NCI-H524 treated with DMSO at 0.1 percent for 48 hours (cell line): ENCODE results near the gene SH2B2.

Experiments
- DNase-seq: peaks from one replicate; lab custom pipeline; 2025; lab: John Stamatoyannopoulos, UW

The SH2B2 gene

DNA sequence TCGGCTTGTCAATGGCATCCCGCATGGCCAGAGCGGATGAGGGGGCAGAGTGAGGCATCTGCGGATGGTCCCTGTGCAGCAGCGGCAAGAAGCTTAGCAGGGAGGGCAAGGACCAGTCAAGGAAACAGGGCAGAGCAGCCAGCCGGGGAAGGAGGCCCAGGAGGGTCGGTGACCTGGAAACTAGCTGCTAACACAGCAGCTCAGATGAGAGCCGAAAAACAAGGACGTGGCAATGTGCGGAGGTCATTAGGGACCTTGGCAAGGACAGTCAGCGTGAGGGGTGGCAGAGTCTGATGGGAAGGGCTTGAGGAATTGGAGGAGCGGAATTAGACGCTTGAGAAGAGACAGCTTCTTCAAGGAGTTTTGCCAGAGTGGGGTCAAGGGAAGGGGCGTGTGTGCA is 20.1 kb upstream of the SH2B2 start:
- DNase-seq, result no peak

GRCh38 chr7:102268635-102269034 is 18.0 kb upstream of the SH2B2 start:
- no peak for DNase-seq

DNA sequence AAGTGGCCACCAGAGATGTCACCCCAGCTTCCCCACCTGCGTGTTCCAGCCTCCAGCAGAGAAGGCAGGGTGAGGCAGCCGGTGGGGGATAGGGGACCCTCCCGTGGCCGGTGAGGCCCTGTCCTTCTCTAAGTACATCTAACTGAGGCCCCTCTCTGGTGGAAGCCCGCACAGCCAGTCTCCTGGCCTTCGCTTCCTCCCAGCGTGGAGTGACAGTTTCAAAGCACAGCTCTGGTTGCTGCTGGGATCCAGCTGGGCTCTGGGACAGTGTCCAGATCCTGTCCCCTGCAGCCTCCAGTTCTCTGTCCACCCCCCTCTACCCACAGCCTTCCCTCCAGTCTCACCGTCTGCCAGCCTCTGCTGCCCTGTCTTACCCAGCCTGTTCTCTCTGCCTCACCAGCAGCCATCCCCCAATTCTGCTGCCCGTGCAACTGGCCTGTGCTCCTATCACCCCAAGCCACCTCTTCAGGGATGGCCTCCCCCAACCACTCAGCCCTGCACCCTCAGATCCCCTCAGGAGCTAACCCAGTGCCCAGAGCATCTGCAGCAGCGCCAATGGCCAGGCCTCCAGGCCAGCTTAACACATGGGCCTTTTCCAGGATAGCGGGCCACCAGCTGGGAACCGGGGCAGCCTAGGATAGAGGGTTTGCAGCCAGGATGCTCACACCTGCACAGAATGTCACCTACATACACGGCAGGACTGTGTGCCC is 16.3 kb upstream of the SH2B2 start:
- no peak for DNase-seq

DNA sequence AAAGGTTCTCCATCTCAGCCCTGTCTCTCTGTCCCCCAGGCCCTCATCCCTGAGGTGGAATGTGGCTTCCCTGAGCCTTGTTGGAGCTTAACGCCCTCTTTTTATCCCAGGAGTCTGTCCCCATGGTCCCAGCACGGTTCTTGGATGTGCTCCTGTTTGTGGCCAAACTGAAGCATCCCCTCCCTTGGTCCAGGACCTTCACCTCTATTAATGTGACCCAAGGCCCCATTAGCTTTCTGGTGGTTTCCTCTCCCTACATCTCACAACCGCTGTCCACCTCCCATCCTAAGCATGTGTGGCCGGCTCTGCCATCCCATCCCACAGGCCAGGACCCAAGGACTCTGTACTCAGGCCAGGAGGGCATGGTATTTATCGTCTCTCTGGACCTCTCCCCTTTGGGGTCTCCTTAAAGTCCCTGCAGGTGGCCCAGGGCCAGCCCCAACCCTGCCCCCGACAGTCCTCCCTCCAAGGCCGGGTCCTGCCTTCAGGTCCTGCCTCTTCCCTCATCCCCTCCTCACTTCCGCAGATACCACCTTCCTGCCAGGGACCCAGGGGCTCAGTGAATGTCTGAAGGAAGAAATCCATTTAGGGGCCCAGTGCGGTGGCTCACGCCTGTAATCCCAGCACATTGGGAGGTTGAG is 15.4 kb upstream of the SH2B2 start:
- DNase-seq, result no peak

DNA sequence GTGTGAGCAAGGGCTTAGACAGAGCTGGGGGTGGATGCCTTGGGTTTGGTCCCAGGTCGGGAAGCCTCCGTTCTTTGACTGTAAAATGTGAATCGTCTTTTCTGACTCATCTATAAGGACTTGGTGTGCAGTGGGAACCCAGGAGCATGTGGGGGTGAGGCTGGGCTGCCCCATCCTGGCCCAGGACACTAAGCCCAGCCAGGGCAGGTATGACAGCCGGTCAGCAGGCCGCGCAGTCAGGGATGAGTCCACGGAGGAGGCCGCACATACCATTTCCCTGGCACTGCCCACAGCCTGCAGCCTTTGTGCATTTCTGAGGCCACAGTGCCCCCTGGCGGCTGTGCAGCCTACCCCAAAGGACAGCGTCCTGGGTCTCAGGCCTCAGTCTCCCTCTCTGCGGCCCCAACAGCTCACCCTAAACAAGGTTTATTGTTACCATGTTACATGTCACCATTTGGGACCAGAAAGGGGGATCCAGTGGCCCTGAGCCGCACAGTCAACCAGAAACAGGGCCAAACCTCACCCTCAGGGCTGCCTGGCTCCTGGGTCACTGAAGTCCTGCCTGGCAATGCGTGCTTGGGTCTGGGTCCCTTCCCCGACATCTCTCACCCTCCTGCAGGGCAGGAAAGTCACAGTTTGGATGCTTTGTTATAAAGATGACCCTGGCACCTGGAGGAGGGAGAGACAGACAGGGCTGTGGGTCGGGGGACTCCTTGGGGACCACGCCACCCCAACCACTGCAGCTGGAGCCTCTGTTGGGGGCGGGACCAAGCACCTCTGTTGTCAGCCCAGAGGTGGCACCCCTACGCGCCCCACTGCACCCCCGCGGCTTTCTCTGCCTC is 14.4 kb upstream of the SH2B2 start:
- no peak for DNase-seq

GRCh38 chr7:102272917-102273748 is 13.5 kb upstream of the SH2B2 start:
- no peak for DNase-seq

DNA sequence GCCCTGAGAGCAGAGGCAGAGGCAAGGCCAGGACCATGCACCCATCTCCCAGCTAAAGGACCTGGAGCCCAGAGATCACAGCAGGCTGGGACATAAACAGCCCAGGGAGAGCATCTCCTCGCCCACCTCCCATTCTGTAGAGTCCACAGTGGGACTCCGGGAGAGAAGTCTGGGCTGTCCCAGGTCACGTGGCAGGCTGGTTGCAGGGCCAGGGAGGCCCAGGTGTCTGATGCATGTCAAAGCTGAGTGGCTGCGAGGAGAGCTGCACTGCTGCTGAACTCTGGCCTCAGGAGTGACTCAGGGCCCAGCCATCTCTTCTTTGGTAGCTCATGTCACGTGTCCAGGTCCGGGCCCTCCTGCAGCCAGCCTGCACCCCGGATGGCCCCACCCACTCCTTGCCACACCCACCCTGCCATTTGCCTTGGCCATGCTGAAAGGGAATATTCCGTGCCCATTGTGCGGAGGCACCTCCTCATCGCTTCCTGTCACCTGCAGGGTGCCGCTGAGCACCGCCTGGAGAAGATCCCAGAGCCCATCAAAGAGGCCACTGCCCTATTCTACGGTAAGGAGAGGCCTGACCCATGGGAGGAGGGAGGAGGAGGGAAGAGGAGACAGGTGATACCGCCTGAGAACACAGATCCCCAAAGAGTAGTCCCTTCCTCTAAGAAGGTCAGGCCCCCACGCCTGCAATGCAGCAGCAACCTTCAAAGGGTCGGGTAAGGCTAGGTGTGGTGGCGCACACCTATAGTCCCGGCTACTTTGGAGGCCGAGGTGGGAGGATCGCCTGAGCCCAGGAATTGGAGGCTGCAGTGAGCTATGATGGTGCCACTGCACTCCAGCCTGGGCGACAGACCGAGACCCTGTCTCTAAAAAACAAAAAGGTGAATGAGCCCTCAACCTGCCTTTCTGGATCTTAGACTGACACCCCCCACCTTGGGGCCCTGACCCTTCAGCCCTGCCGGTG is 12.6 kb upstream of the SH2B2 start:
- DNase-seq, result no peak

GRCh38 chr7:102275123-102275703 is 11.5 kb upstream of the SH2B2 start:
- no peak for DNase-seq

- no peak for DNase-seq
Measured at GRCh38 chr7:102277901-102278300, 8.8 kb upstream of the SH2B2 start.

DNA sequence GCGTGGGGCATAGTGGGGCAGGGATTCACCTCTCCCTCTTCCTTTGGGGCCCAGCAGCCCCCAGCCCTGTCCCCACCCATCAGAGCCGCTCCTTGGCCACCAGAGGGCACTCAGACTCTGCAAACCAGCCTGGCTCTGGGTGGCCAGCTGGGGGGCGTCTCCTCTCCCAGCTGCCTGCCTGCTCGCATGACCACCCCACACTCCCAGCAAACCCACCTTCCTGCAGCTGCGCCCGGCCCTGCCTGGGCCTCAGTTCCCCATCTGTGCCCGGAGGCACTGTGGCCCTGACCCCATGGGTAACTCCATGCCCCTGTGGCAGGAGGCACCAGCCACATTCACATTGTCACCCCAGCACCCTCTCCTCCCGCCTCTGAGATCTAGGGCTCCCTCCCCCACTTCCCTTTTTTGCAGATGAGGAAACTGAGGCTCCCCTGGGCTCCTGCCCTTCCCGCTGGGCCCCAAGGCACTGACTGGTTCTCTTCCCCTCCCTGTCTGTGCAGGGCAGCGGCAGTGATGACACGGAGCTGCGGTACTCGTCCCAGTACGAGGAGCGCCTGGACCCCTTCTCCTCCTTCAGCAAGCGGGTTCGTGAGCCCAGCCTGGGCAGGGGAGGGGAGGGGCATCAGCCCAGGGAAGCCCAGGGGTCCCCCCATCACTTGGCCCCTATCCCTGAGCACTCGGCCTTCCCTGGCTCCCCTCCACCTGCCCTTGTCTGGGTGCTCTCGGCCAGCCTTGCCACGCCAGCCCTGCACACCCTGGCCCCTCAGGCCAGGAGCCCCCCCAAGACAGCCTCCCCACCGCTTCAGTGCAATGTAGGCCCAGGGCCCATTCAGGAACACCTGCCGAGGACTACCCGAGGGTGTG is 6.9 kb upstream of the SH2B2 start:
- DNase-seq, result no peak

- no peak for DNase-seq
Measured at GRCh38 chr7:102280521-102280920, 6.1 kb upstream of the SH2B2 start.

DNA sequence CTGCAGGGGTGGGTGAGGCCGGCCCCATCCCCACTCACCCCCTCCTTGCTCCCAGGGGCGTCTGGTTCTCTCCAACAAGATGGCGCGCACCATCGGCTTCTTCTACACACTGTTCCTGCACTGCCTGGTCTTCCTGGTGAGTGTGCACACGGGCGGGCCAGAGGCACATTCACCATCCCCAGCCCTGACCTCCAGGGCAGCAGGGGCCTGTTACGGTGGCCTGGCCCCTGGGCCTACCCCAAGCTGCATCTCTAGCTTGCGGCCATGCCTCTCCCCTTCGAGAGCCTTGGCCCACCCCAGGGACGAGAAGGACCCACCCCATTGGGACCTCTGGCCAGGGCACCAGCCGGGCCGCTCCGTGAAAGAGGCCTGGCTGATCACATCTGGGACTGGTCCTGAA is 4.9 kb upstream of the SH2B2 start:
- DNase-seq, result no peak

GRCh38 chr7:102282465-102283362 is 4.0 kb upstream of the SH2B2 start:
- DNase-seq, result no peak

DNA sequence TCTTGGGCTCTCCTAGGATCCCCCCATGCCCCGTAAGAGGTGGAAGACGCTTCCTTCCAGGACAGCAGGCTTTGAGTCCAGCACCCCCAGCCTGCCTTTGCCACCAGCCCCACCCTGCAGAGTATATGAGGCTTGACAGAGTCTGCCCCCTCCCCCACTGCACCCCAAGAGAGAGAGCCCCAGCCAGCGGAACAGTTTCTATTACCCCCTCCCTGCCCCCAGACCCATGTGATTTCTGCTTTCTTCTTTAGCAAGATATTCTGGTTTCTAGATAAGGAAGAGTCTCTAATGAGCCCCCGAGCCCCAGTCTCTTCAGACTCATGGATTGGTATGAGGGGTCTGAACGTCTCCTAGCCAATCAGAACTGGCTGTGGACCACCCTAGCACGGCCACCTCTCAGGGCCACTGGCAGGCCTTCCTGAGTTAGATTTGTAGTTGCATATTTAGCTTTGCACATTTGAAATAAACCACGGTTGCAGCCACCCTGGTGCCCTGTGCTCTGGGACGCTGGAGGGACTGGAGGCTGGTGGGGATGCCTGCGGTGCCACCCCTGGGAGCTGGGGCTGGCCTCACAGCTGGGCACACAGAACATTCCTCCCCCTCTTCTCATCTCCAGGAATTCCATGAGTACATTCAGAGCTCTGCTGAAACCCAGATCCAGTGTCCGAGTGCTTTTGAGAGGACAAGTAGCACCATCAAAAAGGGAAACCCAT is 3.0 kb upstream of the SH2B2 start:
- no peak for DNase-seq

- DNase-seq, result no peak
Measured at GRCh38 chr7:102284399-102284798, 2.3 kb upstream of the SH2B2 start.

GRCh38 chr7:102284891-102285539 is 1.7 kb upstream of the SH2B2 start:
- no peak for DNase-seq

- no peak for DNase-seq
Measured at GRCh38 chr7:102285540-102286236, 980 bp upstream of the SH2B2 start.
